ENCODE data around the gene ZBED2. TPM values are rescaled to one million over a fixed set of nuclear protein-coding genes. Genes with fewer than 3 reads are reported as not detected.

Gene ZBED2
- total and polyA plus RNA-seq, 2 of the 13 experiments (the other 11 are each of a cell fraction or from before 2014, with no cell fraction given) = 0.04 TPM; not detected in 1

- Histone ChIP-seq H3K4me3 (replicated peaks in 1 of 3; ENCODE audit: insufficient read depth in 1 of 3, low read depth in 2 of 3, low read length in 3 of 3) (no peak overlapping the region), H2AFZ (ENCODE audit: low read length) (no peak overlapping the region), H3K4me1 (ENCODE audit: insufficient read depth, low read length) (no peaks in the 10 kb centered on the region), H4K20me1 (ENCODE audit: insufficient read depth, low read length) (no peaks in the 10 kb centered on the region), H3K36me3 (replicated peaks in 1 of 2; ENCODE audit: control insufficient read depth in 1 of 2, insufficient read depth in 2 of 2, low read length in 2 of 2) (no peaks in the 10 kb centered on the region), H3K79me2 (ENCODE audit: insufficient read depth, low read length) (no peaks in the 10 kb centered on the region), H3K9me3 (ENCODE audit: low read length) (no peaks in the 10 kb centered on the region), H3K9ac (ENCODE audit: insufficient read depth, low read depth, low read length) (no peak overlapping the region), H3K27ac (ENCODE audit: extremely low read length, insufficient read depth, low read length) (no peak overlapping the region), H3K27me3 (ENCODE audit: control insufficient read depth in 1 of 2, insufficient read depth in 2 of 2, low read length in 2 of 2) (no peaks in the 10 kb centered on the region), H3K4me2 (ENCODE audit: low read depth, low read length) (no peak overlapping the region)
- no TSS peak for BruUV-seq (replicated peaks)
- ATAC-seq (no peak), FAIRE-seq (no peak), DNase-seq (ENCODE audit: low spot score) (no peak)
- ChIA-PET CTCF (ENCODE audit: low intra/inter-chr PET ratio, low total read pairs) (no interaction called here), POLR2A (no interaction called here)
- intact Hi-C loops (cut with micrococcal nuclease; ENCODE audit: unreplicated experiment) (no loop called here), in situ Hi-C loops (cut with HindIII; ENCODE audit: extremely low pct_ligation_motif_present, low pct_unique_long_range_greater_than_20kb) (no loop called here)
- TF ChIP-seq ZBTB37 (CRISPR knock-in tag; IDR thresholded peaks at IDR 0.05) (no peak), TBX3 (IDR thresholded peaks at IDR 0.05; ENCODE audit: borderline replicate concordance) (no peak), ATF7 (IDR thresholded peaks at IDR 0.05) (no peak), ATF7 (CRISPR knock-in tag; IDR thresholded peaks at IDR 0.05) (no peak), ZNF780A (CRISPR knock-in tag; IDR thresholded peaks at IDR 0.05) (no peak), ZNF770 (CRISPR knock-in tag; IDR thresholded peaks at IDR 0.05) (no peak), BRF2 (CRISPR knock-in tag; IDR thresholded peaks at IDR 0.05) (no peak), ZNF589 (CRISPR knock-in tag; conservative IDR thresholded peaks at IDR 0.05) (no peak), ZSCAN30 (CRISPR knock-in tag; IDR thresholded peaks at IDR 0.05) (no peak), ONECUT2 (CRISPR knock-in tag; IDR thresholded peaks at IDR 0.05) (no peak), GPN1 (CRISPR knock-in tag; IDR thresholded peaks at IDR 0.05; ENCODE audit: borderline replicate concordance) (no peak), ZNF251 (CRISPR knock-in tag; IDR thresholded peaks at IDR 0.05) (no peak), POGZ (CRISPR knock-in tag; IDR thresholded peaks at IDR 0.05) (no peak), MTA1 (CRISPR knock-in tag; IDR thresholded peaks at IDR 0.05; ENCODE audit: borderline replicate concordance) (no peak), ZNF614 (CRISPR knock-in tag; IDR thresholded peaks at IDR 0.05; ENCODE audit: borderline replicate concordance) (no peak), ZNF281 (CRISPR knock-in tag; IDR thresholded peaks at IDR 0.05; ENCODE audit: borderline replicate concordance) (no peak), SETDB1 (CRISPR knock-in tag; IDR thresholded peaks at IDR 0.05; ENCODE audit: borderline replicate concordance) (no peak)
These were observed 3.0 kb downstream of the ZBED2 start for GRCh38 chr3:111592143-111592542.
